Type B pancreatic cell (in vitro differentiated cells): Measurements from ENCODE around the gene AVPR2. TPM values are rescaled to one million over a fixed set of nuclear protein-coding genes. Genes with fewer than 3 reads are reported as not detected.
A peak's percentile ranks its signal among the peaks of the same experiment; 100 is the strongest.

Source experiments
- DNase-seq: peaks from one replicate; pipeline ENCODE4 v3.0.0; 2021; ENCODE audit warnings: mixed read lengths; ENCODE audit not compliant: unreplicated experiment; ENCODE audit errors: extremely low spot score
- H3K27ac Mint-ChIP-seq: 2 replicates; pipeline ENCODE4 v1.8.0; 2021; ENCODE audit warnings: mild to moderate bottlenecking, mixed read lengths
- H3K27me3 Mint-ChIP-seq: 2 replicates; pipeline ENCODE4 v1.8.0; 2021; ENCODE audit warnings: mixed read lengths
- H3K36me3 Mint-ChIP-seq: 2 replicates; pipeline ENCODE4 v1.8.0; 2021; ENCODE audit warnings: mixed read lengths
- H3K4me1 Mint-ChIP-seq: one replicate; pipeline ENCODE4 v1.8.0; 2021; ENCODE audit warnings: mixed read lengths; ENCODE audit not compliant: unreplicated experiment
- H3K4me3 Mint-ChIP-seq: 2 replicates; pipeline ENCODE4 v1.8.0; 2021; ENCODE audit warnings: mild to moderate bottlenecking, mixed read lengths
- H3K9me3 Mint-ChIP-seq: 2 replicates; pipeline ENCODE4 v1.8.0; 2021; ENCODE audit warnings: mixed read lengths
- CTCF ChIP-seq: fragments of 200-600 bp; sonication (generic); conservative IDR thresholded peaks from 2 replicates; pipeline ENCODE4 v1.5.0; 2021; ENCODE audit warnings: antibody characterized with exemption, mild to moderate bottlenecking
- total RNA-seq: library from RNA; stranded (reverse); gene quantifications from 2 replicates; pipeline ENCODE4 v1.2.1, GENCODE V29; 2021; ENCODE audit warnings: low replicate concordance

Gene AVPR2
- total RNA-seq, 1 donor from 2014 or later = not detected

GRCh38 chrX:153937056-153937455 is 32.6 kb downstream of the AVPR2 start:
- Mint-ChIP-seq H3K4me1 (no peaks in the 10 kb centered on the region), H3K4me3 (no peak overlapping the region), H3K9me3 (no peaks in the 10 kb centered on the region), H3K36me3 (no peaks in the 10 kb centered on the region), H3K27ac (no peak overlapping the region), H3K27me3 (no peaks in the 10 kb centered on the region)
- TF ChIP-seq CTCF = no peak
- no peak for DNase-seq

GRCh38 chrX:153938226-153938786 is 33.8 kb downstream of the AVPR2 start:
- Mint-ChIP-seq H3K27me3 (no peaks in the 10 kb centered on the region), H3K27ac (no peak overlapping the region), H3K9me3 (no peaks in the 10 kb centered on the region), H3K4me1 (no peaks in the 10 kb centered on the region), H3K36me3 (no peaks in the 10 kb centered on the region), H3K4me3 (no peak overlapping the region)
- peak; percentile 38 for TF ChIP-seq CTCF
- DNase-seq = no peak

- no peak overlapping the region for H3K27ac Mint-ChIP-seq
- no peak for DNase-seq
- H3K4me3 Mint-ChIP-seq = no peak overlapping the region
- TF ChIP-seq CTCF = no peak
- no peaks in the 10 kb centered on the region for H3K36me3 Mint-ChIP-seq
- H3K9me3 Mint-ChIP-seq = no peaks in the 10 kb centered on the region
- no peaks in the 10 kb centered on the region for H3K4me1 Mint-ChIP-seq
- H3K27me3 Mint-ChIP-seq = no peaks in the 10 kb centered on the region
These were observed 35.1 kb downstream of the AVPR2 start for GRCh38 chrX:153939573-153939972.

GRCh38 chrX:153941336-153942252 is 37.1 kb downstream of the AVPR2 start:
- H3K9me3 Mint-ChIP-seq = no peaks in the 10 kb centered on the region
- no peaks in the 10 kb centered on the region for H3K27me3 Mint-ChIP-seq
- no peak for DNase-seq
- H3K27ac Mint-ChIP-seq = peak overlapping the region; percentile 76
- no peak for TF ChIP-seq CTCF
- H3K4me1 Mint-ChIP-seq = no peaks in the 10 kb centered on the region
- no peak overlapping the region for H3K4me3 Mint-ChIP-seq
- H3K36me3 Mint-ChIP-seq = no peaks in the 10 kb centered on the region

GRCh38 chrX:153944140-153944799 is 39.8 kb downstream of the AVPR2 start, which contains the start of gene RENBP:
RENBP (minus strand) TSS chrX:153944643; CDS start chrX:153944610, 33 bp downstream.
- Mint-ChIP-seq H3K4me3 (peak within 1 kb of the TSS; percentile 20), H3K27me3 (no peaks in the 10 kb centered on the region), H3K4me1 (peaks cover 14% of the 10 kb centered on the region), H3K27ac (no peak within 1 kb of the TSS), H3K36me3 (peaks cover 4% of the 10 kb centered on the region), H3K9me3 (no peaks in the 10 kb centered on the region)
- DNase-seq = no peak
- TF ChIP-seq CTCF = no peak
